Endometrial microvascular endothelial cells (primary cell): ENCODE measurements around the gene A2M. TPM values are rescaled to one million over a fixed set of nuclear protein-coding genes. Genes with fewer than 3 reads are reported as not detected.

Source experiments
- in situ Hi-C: cut with HindIII; loops from 2 replicates; pipeline ENCODE4 v1.10.0; 2017; ENCODE audit warnings: low sequenced_read_pairs, low pct_unique_long_range_greater_than_20kb; ENCODE audit errors: inconsistent ontology term
- total RNA-seq: library from RNA; depleted of rRNA; stranded (reverse); fragments of >200 nt; gene quantifications from one replicate; pipeline ENCODE4 v1.2.3, GENCODE V29; 2015; ENCODE audit errors: inconsistent ontology term

Gene A2M
- total RNA-seq, 1 donor from 2014 or later: 13.8 TPM

DNA sequence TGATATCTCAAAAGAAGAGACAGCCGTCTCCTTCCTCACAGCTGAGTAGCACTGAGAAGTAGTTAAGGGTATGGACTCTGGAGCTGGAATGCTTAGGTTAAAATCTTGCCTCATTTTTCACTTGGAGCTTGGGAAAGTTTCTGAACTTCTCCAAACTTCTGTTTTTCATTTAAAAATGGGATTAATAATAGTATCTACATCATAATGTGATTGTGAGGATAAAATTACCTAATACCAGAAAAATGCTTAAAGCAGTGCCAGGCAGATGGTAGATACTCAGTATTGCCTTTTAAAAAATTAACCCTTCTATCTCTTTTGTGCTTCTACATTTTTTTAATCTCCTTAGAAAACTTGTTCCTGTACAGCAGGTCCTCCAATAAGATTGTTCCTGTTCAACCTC lies 63.1 kb downstream of the A2M start:
- in situ Hi-C loops: no loop called here

GRCh38 chr12:9051158-9051550 lies 64.6 kb downstream of the A2M start:
- in situ Hi-C loops: no loop called here

- in situ Hi-C loops: no loop called here
Observed at GRCh38 chr12:9050521-9051157, 65.1 kb downstream of the A2M start.

DNA sequence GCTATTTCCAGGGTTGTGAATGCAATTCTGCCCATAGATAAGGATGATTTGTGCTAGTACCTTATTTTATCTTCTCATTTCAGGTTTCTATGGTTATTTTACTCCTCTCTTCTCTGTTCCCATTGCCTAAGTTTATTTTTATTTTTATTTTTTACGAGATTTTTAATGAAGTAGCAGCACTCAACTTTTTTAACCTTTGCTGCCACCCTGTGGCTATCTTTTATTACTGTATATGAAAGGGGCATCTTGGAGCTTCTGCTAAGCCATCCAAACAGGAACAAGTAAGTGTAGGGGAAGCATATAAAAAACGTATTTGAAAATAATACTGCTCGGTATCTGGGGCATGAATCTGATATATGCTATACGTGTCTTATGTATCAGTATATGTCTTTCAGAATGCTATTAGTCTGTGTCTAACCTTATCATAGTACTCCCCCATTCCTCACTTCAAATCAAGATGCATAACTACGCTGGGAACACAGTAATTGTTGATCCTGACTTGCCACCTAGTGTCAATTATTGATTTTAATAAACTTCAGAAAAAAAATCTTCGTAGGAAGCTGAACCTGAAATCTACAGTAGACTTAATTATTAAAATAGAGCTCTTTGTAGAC lies 66.1 kb downstream of the A2M start:
- in situ Hi-C loops: no loop called here

GRCh38 chr12:9048930-9049329 lies 66.8 kb downstream of the A2M start:
- in situ Hi-C loops: no loop called here

DNA sequence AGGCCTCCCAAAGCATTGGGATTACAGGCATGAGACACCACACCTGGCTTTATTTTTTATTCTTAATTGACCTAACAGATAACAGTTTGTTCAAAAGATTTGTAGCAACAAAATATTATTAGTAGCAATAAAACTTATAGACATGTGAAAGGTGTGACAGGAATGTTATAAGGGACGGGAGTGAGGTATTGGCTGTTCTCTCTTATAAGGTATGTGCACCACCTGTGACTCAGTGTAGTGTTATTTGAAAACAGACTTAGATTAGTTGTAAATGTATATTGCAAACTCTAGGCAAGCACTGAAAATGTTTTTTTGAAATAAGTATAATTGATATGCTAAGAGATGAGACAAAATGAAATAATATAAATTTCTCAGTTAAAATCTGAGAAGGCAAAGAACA lies 68.6 kb downstream of the A2M start:
- in situ Hi-C loops: no loop called here

GRCh38 chr12:9043766-9044165 lies 72.0 kb downstream of the A2M start:
- in situ Hi-C loops: no loop called here

GRCh38 chr12:9041321-9041720 lies 74.4 kb downstream of the A2M start:
- in situ Hi-C loops: no loop called here

DNA sequence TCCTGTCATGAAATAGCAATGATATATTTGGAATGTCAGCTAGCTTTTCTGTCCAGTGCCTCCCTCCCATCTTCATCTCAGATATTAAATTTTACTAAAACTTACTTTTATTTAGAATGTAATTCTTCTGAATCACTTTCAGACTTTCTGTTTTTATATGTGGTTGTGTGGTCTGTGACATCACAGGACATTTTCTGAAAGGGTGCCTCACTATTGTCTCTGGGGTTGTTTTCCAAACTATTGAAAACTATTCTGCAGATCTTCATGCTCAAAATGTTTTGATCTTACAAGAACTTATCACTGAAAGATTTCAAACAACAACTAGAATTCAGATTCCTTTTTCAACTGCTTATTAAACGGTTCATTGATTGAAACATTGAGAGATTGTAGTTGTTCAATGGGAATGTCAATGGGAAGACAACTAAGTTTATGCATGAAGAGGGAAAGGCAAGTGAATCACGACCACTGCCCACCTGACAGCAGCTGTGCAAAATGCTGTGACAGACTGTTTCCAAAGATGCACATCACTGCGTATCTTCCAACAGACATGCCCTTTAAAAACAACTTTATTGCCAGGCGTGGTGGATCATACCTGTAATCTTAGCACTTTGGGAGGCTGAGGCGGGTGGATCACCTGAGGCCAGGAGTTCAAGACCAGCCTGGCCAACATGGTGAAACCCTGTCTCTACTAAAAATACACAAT lies 75.1 kb downstream of the A2M start:
- in situ Hi-C loops: no loop called here

DNA sequence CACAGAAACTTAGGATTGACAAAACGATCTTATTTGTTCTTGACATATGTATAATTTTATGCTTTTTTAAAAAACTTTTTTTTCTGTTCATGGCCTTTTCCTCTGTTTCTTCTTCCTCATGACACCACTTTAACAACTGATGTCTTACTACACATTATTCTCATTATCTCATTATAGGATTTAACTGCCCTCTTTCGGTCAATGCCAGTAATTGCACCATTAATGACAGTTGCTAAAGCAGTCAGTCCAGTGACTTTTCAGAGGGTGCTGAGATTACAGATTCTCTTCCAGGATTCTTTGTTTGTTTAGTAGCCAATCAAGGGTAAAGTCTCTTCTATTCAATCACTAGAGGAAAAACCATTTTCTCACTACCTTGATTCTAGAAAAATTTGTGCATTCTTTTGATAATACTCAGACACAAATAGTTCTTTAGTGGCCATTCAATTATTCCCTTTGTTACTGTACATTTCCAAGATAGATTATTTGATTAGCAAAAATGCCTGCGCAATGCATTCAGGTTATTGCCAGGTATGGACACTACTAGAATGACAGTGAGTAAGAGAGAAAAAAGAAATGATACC lies 76.2 kb downstream of the A2M start:
- in situ Hi-C loops: no loop called here

DNA sequence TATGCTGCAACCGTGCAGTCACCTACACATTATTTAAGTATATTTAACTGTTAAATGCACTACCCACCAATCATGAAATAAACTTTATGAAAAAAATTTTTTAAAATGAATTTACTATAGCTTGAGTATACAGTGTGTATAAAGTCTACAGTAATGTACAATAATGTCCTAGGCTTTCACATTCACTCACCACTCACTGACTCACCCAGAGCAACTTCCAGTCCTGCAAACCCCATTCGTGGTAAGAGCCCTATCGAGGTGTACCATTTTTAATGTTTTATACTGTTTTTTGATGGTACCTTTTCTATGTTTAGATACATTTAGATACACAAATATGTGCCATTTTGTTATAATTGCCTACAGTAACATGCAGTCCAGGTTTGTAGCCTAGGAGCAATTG lies 78.3 kb downstream of the A2M start:
- in situ Hi-C loops: no loop called here

DNA sequence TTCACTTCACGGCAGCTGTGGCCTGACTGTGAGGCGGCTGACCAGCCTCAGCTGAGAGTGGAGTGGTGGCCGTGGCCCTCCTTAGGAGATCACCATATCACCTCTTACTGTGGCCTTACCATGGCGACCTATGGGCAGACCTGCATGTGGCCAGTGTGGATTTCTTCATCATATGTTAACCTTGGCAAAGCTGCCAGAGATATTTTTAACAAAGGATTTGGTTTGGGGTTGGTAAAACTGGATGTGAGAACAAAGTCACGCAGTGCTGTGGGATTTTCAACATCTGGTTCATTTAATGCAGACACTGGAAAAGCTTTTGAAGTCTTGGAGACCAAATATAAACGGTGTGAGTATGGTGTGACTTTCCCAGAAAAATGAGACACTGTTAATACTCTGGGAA lies 79.5 kb downstream of the A2M start:
- in situ Hi-C loops: no loop called here

DNA sequence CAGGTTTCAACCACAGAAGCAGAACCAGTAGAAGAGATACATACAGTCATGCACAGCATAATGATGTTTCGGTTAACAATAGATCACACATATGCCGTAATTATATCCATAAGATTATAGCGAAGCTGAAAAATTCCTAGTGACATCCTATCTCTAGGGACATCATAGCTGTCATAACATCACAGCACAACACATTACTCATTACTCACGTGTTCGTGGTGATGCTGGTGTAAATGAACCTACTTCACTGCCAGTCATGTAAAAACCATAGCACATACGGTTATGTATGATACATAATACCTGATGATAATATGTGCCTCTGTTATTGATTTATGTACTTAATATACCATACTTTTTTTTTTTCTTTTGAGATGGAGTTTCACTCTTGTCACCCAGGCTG lies 81.6 kb downstream of the A2M start:
- in situ Hi-C loops: no loop called here

GRCh38 chr12:9033265-9033887 lies 82.3 kb downstream of the A2M start:
- in situ Hi-C loops: no loop called here

DNA sequence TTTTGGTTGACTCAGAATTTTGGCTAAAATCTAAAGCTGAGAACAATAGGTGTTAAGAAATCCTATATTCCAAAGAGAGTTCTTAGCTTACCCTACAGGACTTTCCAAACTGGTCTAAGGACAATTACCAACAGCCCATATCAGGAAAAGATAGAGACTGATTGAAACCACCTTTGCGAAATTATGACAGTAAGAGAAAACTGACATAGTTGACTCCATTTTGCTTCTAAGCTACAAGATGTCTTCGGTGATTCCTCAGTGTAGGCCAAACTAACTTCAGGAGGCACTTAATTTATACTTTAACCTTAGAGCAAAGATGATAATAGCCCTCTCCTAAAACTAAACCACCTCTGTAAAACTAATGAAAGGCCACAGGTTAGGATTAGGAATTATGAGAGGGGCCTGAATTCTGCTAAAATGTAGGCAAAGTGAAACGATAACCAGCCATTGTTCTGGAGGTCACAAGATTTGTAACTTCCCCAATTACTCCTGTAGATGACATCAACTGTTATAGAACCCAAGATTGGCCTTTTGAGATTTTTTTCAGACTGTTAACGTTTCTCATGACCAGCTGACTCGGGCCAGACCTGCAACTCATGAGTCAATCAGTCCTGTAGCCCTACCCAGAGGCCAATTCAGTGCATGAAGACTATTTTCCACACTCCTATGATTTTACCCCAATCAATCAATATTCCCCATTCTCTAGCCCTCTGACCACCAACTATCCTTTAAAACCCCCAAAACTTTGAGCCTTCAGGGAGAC lies 83.3 kb downstream of the A2M start:
- in situ Hi-C loops: no loop called here

DNA sequence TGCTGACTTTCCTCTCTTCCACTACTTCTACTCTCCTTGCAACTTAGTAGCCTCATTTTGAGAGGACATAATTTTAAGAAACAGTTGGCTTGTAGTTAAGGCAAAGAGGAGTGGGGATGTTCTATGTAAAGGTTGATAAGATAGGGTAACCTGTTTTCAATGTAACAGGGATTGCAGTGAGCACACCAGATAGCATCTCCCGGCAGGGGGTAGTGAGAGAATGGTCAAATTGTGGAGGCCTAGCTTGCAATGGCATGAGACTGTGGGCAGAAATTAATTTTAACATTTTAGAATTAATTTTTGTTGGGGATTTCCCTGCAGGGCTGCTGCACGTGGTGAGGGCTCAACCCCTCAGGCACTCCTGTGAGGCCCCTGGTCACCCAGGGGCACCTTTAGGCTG lies 84.9 kb downstream of the A2M start:
- in situ Hi-C loops: no loop called here

DNA sequence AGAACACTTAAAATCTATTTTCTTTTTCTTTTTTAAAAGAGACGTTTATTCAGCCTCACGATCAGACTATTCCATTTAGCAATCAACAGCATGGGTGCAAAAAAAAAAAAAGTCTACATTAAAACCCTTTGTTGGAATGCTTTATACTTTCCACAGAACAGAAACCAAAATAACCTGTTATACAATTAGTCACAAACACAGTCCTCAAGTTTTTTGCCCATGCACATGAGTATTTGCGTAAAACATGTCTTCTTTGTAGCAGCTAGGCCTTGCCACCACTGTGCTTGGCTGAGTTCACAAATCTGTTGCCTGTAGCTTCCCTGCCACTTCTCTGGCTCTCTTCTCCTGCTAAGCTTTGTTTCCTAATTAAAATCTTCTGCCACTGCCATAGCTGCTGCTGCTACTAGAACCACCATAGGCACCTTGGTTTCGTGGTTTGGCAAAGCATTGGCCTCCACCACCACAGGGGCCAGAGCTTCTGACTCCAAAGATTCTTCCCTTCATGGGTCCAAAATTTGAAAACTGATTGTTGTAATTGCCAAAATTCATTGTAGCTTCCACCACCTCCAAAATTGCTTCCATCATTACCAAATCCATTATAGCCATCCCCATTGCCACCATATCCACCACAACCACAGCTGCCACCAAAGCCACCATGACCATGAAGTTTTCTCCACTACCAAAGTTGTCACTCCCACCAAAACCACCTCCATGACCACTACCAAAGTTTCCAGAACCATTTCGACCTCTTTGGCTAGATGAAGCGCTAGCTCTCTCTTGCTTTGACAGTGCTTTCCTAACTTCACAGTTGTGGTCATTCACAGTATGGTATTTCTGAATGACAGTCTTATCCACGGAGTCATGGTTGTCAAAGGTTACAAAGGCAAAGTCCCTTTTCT lies 88.3 kb downstream of the A2M start:
- in situ Hi-C loops: no loop called here

DNA sequence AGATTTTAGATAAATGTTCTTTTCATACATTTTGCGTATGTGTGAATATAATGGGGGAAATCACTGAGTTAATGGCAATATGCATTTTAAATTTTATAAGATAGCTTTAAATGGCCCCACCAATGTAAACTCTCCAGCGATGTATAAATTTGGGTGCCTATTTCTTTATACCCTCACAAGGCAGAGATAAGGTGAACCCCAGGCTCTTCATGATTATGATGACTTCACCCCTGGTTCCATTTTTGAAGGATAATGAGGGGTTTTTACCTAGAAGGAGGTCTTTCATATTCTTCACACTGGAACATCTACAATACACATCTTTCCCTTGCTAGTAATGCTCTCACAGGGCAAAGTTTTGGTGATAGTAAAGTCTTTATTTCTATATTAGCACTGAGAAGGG lies 91.2 kb downstream of the A2M start:
- in situ Hi-C loops: no loop called here
